Measurements from ENCODE around the gene ZFAND3.
A peak's percentile ranks its signal among the peaks of the same experiment; 100 is the strongest.
"Not testable (repeated sequence)": the region's sequence is repeated elsewhere in the genome, so short reads cannot be mapped to it uniquely, and the experiment has no call there.

Gene ZFAND3

GRCh38 chr6:37866590-37867507, 47.3 kb downstream of the ZFAND3 start:
- DNase-seq, result peak; percentile 42

GRCh38 chr6:37867756-37868446, 48.4 kb downstream of the ZFAND3 start:
- DNase-seq, result peak; percentile 41

GRCh38 chr6:37868447-37868825, 48.9 kb downstream of the ZFAND3 start:
- peak; percentile 8 for DNase-seq

GRCh38 chr6:37871616-37872372, 52.3 kb downstream of the ZFAND3 start:
- DNase-seq, result no peak

GRCh38 chr6:37872373-37872745, 52.8 kb downstream of the ZFAND3 start:
- peak; percentile 47 for DNase-seq

- DNase-seq, result no peak
These were observed 55.2 kb downstream of the ZFAND3 start for GRCh38 chr6:37874726-37875125.

- DNase-seq, result no peak
These were observed 56.2 kb downstream of the ZFAND3 start for GRCh38 chr6:37875561-37876309.

- no peak for DNase-seq
These were observed 57.3 kb downstream of the ZFAND3 start for GRCh38 chr6:37876843-37877242.

- peak; percentile 9 for DNase-seq
These were observed 58.0 kb downstream of the ZFAND3 start for GRCh38 chr6:37877373-37878149.

- peak; percentile 37 for DNase-seq
These were observed 58.7 kb downstream of the ZFAND3 start for GRCh38 chr6:37878150-37878710.

- not testable (repeated sequence) for DNase-seq
These were observed 61.1 kb downstream of the ZFAND3 start for GRCh38 chr6:37880602-37881001.

GRCh38 chr6:37882292-37882691, 62.8 kb downstream of the ZFAND3 start:
- no peak for DNase-seq

- no peak for DNase-seq
These were observed 63.3 kb downstream of the ZFAND3 start for GRCh38 chr6:37882724-37883413.

- DNase-seq, result no peak
These were observed 65.0 kb downstream of the ZFAND3 start for GRCh38 chr6:37884548-37884947.

- peak; percentile 58 for DNase-seq
These were observed 69.5 kb downstream of the ZFAND3 start for GRCh38 chr6:37889051-37889450.

GRCh38 chr6:37889486-37889885, 70.0 kb downstream of the ZFAND3 start:
- no peak for DNase-seq

- DNase-seq, result no peak
These were observed 71.5 kb downstream of the ZFAND3 start for GRCh38 chr6:37891072-37891471.

GRCh38 chr6:37893257-37893656, 73.7 kb downstream of the ZFAND3 start:
- no peak for DNase-seq

- DNase-seq, result not testable (repeated sequence)
These were observed 74.2 kb downstream of the ZFAND3 start for GRCh38 chr6:37893734-37894133.

GRCh38 chr6:37894585-37894984, 75.1 kb downstream of the ZFAND3 start:
- DNase-seq, result no peak

- DNase-seq, result no peak
These were observed 77.8 kb downstream of the ZFAND3 start for GRCh38 chr6:37897321-37897720.
